PFSK-1 (cell line): ENCODE measurements around the gene MED23.

Experiments used
- FOXP2 ChIP-seq: optimal IDR thresholded peaks from 2 replicates; pipeline ENCODE3; 2011; ENCODE audit warnings: borderline replicate concordance, control low read depth, inconsistent platforms; ENCODE audit not compliant: insufficient read depth; ENCODE audit errors: extremely low read length, extremely low read depth
- POLR2AphosphoS5 ChIP-seq: IDR thresholded peaks from 2 replicates; pipeline ENCODE4 v1.6.1; 2012; ENCODE audit warnings: low read depth, mild to moderate bottlenecking, control low read depth, low read length, moderate library complexity
- REST ChIP-seq, 2 experiments: IDR thresholded peaks; 2 replicates each; pipeline versions ENCODE4 v1.6.1 to v1.8.0; 2011 to 2012; ENCODE audit warnings: low read depth in 2 of 2, low read length in 2 of 2, control low read depth in 1 of 2, inconsistent platforms in 1 of 2, mild to moderate bottlenecking in 1 of 2, moderate library complexity in 1 of 2; ENCODE audit not compliant: insufficient read depth in 1 of 2
- SIN3A ChIP-seq: IDR thresholded peaks from 2 replicates; pipeline ENCODE4 v1.6.1; 2012; ENCODE audit warnings: mild to moderate bottlenecking, low read length, moderate library complexity, borderline replicate concordance; ENCODE audit not compliant: insufficient read depth
- TAF1 ChIP-seq: IDR thresholded peaks from 2 replicates; pipeline ENCODE4 v1.6.1; 2012; ENCODE audit warnings: low read length, control low read depth, borderline replicate concordance; ENCODE audit not compliant: insufficient read depth

The MED23 gene

DNA sequence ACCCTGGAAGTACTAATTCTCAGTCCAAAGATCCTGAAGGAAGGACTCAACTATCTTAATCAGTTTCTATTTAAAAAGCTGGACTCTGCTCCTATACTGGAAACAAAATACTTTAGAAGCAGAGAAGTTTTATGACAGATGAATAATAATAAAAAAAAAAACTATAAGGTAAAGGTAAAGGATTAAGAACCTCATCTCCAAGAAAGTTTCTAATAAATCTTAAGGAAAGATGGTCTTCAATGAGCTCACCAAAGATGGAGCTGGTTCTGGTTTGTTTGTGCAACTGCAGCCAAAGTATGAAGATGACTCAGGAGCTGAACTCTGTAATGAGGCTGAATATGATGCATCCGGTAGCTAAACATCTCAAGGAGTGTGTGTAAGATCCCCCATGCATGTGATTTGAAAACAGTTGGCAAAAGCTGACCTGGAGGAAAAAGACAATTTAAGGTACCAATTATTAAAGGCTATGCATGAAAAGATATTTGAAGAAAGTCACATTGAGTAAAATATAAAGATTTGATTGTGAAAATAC is 25.2 kb downstream of the MED23 start:
- TF ChIP-seq SIN3A: no peak
- TF ChIP-seq REST (IDR thresholded peaks at IDR 0.05; ENCODE audit: insufficient read depth in 1 of 2, low read depth in 2 of 2, low read length in 2 of 2): no peak
- no peak for TF ChIP-seq TAF1
- TF ChIP-seq POLR2AphosphoS5: no peak
- TF ChIP-seq FOXP2: no peak

GRCh38 chr6:131600716-131601115 is 27.3 kb downstream of the MED23 start:
- TF ChIP-seq SIN3A (no peak), TAF1 (no peak), REST (IDR thresholded peaks at IDR 0.05; ENCODE audit: insufficient read depth in 1 of 2, low read depth in 2 of 2, low read length in 2 of 2) (no peak), FOXP2 (no peak), POLR2AphosphoS5 (no peak)

- no peak for TF ChIP-seq TAF1
- no peak for TF ChIP-seq SIN3A
- no peak for TF ChIP-seq FOXP2
- TF ChIP-seq REST (IDR thresholded peaks at IDR 0.05; ENCODE audit: insufficient read depth in 1 of 2, low read depth in 2 of 2, low read length in 2 of 2): no peak
- no peak for TF ChIP-seq POLR2AphosphoS5
Observed at GRCh38 chr6:131597446-131597845, 30.6 kb downstream of the MED23 start.

GRCh38 chr6:131594074-131594473 is 34.0 kb downstream of the MED23 start:
- TF ChIP-seq SIN3A (no peak), TAF1 (no peak), REST (IDR thresholded peaks at IDR 0.05; ENCODE audit: insufficient read depth in 1 of 2, low read depth in 2 of 2, low read length in 2 of 2) (no peak), POLR2AphosphoS5 (no peak), FOXP2 (no peak)

DNA sequence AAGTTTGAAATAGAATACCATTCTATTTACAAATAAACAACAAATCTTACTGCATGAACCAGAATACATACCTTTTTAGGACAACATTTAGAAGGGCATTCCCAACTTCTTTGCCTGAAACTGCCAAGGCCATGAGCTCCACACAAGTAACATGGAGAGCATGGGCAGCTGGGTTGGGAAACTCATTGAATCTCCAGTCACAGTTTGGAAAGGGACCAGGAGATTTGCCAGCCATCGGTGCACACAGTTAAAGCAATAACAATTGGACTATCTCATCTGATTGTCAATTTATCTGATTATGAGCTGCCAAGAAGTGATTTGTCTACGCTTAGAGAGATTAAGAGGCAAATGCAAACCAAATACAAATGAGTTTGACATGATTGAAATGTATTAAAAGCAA is 35.1 kb downstream of the MED23 start:
- TF ChIP-seq REST (IDR thresholded peaks at IDR 0.05; ENCODE audit: insufficient read depth in 1 of 2, low read depth in 2 of 2, low read length in 2 of 2): no peak
- no peak for TF ChIP-seq TAF1
- no peak for TF ChIP-seq SIN3A
- no peak for TF ChIP-seq FOXP2
- no peak for TF ChIP-seq POLR2AphosphoS5
